NK-92 treated with Interleukin-12 subunit alpha and Interleukin-12 subunit beta, amount 100 ng/mL, for 24 hours (cell line): ENCODE results near the gene CENPO.
"Not testable (repeated sequence)": the region's sequence is repeated elsewhere in the genome, so short reads cannot be mapped to it uniquely, and the experiment has no call there.

Source experiments
- DNase-seq: peaks from one replicate; lab custom pipeline; 2025; lab: John Stamatoyannopoulos, UW

Gene CENPO

DNA sequence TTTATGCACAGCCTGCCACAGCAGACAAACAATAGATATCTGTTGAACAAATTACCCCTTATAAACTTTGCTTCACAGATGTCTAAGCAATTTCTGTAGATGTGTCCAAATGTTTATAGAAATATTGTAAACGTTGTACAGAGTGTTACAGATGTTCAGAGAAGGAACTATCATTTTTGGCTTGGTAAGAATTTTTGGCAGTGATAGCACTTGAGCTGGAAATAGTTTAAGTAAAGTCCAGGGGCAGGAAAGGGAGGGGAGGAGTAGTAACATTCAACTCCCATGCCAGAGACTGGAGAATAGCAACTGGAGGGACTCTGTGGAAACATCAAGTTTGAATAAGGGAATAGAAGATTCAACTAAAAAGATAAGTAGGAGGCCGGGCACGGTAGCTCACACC lies 4.4 kb upstream of the CENPO start:
- DNase-seq: no peak

DNA sequence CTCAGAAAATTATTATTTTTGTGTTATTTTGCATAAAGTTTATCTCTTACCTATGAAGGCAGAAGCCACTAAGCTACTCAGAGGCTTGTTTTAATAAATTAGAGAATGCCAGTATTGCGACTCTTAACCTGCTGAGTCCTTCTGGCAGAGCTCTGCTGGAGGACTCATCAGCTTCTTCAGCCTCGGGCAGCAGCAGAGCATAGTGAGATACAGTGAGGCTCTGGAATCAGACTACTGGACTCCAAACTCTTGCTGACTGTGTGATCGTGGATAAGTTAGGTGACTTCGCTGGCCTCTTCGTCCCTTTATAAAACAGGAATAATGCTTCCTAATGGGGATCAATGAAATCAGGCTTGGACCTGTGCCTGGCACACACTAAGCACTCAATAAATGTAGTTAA lies 1.8 kb upstream of the CENPO start:
- DNase-seq: no peak

GRCh38 chr2:24792542-24792873 lies 717 bp upstream of the CENPO start:
- DNase-seq: no peak

DNA sequence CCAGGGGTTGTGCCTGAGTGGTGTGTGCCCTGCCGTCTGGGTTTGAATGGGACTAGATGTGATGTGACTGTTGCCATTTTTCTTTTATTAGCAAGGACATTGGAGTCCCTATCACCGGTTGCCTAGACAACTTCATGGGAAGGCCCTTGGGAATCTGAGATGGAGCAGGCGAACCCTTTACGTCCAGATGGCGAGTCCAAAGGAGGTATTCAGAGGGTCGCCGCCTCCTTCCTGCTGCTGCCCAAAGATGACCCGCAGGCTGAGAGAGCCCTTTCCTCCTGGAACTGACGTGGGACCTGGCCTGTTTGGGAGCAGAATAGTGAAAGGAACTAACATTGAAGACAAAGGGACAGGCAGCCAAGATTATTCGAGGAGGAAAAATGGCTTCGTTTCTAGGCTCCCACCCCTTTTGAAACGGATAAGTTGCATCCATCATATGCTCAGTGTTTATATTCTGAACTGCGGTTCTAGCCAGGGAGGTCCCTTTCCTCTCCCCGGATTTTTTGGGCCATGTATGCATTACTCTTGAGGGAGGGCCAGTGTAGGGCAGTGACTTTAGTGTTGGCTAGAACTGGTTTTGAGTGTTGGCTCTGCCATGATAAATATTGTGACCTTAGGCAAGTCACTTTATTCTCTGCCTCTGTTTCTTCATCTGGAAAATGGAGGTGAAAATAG lies 673 bp downstream of the CENPO start:
- DNase-seq: no peak

DNA sequence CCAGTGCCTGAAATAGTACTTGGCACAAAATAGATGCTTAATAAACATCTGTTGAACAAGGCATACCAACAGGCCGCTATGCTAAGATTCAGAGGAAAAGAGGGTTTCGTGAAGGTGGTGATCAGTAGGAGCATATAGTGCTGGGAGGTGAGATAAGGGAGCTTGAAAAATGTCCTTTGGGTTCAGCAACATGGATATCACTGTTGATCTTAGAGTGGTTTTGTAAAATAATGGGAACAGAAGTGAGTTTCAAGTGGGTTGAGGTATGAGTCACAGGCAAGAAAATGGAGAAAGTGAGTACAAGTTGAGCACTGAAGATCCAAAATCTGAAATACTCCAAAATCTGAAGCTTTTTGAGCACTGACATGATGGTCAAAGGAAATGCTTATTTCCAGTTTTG lies 4.4 kb downstream of the CENPO start:
- DNase-seq: no peak

- DNase-seq: not testable (repeated sequence)
Observed at GRCh38 chr2:24800487-24800886, 7.3 kb downstream of the CENPO start.

GRCh38 chr2:24805811-24806660 lies 12.8 kb downstream of the CENPO start:
- DNase-seq: not testable (repeated sequence)

GRCh38 chr2:24806661-24807036 lies 13.4 kb downstream of the CENPO start:
- no peak for DNase-seq

DNA sequence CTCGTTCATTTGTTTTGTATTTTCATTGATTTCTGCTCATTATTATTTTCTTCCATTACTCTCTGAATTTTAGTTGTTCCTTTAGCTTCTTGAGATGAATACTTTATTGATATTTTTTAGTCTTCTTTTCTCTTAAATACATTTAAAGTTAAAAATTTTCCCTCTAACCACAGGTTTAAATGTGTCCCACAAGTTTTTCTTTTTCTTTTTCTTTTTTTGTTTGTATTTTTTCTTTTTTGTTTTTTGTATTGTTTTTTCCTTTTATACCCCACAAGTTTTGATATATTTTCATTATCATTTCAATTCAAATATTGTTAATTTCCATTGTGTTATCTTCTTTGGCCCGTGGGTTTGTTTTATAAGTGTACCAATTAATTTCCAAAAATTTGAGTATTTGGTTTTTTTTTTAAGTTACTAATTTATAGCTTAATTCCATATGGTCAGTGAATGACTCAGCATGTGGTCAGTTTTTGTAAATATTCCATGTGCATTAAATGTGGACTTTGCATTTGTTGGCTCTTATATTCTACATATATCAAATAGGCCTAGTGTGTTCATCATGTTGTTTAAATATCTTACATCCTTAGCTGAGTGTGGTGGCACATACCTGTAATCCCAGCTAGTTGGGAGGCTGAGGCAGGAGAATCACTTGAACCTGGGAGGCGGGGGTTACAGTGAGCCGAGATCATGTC lies 16.2 kb downstream of the CENPO start:
- DNase-seq: no peak

- DNase-seq: no peak
Observed at GRCh38 chr2:24813691-24814137, 20.5 kb downstream of the CENPO start.

- DNase-seq: no peak
Observed at GRCh38 chr2:24814516-24814915, 21.3 kb downstream of the CENPO start.

DNA sequence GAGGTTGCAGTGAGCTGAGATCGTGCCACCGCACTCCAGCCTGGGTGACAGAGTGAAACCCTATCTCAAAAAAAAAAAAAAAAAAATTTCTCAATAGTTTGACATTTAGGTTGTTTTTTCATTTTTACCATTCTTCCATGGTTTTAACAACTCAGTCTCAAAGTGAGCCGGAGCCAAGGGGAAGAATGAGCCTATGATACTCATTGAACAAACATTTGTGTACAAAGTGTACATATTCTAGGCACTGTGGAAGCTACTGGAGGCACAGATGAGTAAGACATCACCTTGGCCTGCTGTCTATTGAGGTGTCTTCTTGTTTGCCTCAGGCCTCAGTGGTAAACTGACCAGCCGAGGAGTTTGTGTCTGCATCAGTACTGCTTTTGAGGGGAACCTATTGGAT lies 21.9 kb downstream of the CENPO start:
- no peak for DNase-seq

DNA sequence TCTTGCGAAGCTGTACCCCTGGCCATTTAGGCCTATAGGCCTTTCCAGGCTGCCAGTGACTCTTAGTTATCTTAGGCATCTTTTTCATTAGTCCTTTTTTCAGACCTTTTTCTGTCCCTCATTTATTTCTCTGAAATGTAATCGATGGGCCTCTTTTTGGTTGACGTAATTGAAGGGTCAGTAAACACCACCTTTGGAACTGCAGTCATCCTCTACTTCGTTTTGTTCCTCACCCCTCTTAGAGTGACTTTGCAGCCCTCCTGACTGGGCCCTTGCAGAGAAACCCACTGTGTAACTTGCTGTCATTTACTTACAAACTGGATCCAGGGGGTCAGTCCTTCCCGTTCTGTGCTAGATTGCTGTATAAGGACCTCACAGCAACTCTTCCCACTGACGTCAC lies 23.2 kb downstream of the CENPO start:
- DNase-seq: no peak

DNA sequence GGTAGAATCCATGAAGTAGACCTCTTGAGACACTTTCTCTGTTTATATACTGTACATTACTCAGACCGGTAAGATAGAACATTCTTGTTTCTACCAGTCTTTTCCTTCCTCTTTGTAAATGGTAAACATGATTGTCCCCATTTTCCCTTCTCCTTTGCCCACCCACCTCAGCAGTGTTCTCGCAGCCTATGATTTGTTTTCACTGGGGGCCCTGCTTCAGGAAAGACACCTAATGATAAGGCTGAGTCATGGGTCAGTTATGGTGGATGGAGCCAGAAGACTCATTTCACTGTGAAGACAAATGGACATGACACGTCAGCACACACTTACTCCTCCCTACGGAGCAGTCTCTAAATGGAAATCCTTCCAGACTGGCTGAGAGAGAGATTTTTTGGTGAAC lies 23.7 kb downstream of the CENPO start:
- no peak for DNase-seq

DNA sequence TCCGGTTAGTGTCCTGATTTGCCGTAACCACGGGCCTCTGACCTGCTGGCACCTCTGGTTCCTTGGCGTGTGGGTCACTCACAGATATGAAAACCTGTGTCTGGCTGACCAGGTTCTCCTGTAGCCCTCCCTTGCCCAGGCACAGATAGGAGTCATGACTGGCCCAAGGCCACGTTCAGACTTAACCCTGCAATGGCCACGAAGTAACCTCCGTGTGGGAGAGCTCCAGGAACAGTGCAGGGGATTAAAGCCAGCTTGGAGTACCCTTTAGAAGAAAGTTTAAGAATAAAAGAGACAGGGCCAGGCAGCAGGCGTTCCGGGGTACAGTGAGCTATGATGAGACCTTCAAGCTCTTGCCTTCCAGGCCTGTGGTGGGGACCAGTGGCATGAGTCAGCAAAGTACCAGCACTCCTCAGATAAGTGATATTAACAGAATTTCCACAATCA lies 25.5 kb downstream of the CENPO start:
- no peak for DNase-seq

DNA sequence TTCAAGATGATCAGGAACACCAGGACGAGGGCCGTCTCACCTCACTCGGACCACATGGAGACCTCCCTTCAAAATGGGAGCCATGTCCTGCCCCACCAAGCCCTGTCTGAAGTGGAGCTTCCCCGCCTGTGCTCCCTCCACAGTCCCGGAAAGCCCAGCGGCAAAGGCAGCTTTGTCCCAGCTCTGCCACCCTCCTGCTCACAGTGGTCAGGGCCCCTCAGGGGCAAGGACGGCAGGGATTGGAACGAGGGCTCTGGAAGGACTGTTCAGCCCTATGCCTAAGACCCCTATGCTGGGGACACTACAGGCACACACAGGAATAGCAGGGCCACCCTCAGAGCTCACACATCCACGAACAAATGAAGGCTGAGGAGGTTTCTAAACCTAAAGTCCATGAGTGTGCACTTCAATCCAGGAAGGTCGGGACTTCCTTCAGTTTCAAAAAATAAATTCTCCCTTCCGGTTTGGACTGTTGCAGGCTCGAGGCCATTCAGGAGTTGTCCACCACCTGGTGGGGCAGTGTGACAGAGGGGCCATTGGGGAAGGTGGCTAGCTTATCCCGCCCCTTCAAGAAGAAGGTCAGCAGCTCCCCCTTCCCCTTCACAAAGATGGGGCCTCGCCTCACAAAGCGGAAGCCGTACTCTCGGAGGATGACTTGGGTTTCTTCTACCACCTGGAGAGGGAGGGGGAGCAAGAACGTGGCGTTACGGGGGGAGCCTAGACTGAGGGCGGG lies 26.4 kb downstream of the CENPO start:
- no peak for DNase-seq

- DNase-seq: no peak
Observed at GRCh38 chr2:24820175-24820513, 26.9 kb downstream of the CENPO start.

GRCh38 chr2:24820598-24821432 lies 27.6 kb downstream of the CENPO start:
- no peak for DNase-seq

DNA sequence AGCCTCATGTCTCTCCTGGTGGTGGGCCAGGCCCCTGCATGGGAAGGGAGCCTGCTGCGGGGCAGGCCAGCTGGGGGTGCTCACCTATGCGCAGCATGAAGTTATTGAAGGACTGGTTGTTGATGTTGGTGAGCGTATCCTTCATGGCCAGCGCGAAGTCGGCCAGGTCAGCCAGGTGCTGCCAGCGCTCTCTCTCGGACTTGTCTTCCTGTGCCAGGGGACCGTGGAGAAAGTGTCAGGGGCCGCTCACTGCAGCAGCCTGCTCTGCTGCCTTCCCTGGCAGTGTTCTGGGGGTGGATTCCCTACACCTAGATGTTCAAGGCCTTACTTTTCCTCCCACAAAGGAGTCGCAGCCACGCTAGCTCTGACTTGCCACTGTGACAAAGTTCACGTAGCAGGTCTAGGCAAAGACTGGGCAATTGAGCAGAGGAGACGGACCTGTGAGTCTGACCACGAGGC lies 28.2 kb downstream of the CENPO start:
- no peak for DNase-seq

- no peak for DNase-seq
Observed at GRCh38 chr2:24822049-24822706, 29.0 kb downstream of the CENPO start.

DNA sequence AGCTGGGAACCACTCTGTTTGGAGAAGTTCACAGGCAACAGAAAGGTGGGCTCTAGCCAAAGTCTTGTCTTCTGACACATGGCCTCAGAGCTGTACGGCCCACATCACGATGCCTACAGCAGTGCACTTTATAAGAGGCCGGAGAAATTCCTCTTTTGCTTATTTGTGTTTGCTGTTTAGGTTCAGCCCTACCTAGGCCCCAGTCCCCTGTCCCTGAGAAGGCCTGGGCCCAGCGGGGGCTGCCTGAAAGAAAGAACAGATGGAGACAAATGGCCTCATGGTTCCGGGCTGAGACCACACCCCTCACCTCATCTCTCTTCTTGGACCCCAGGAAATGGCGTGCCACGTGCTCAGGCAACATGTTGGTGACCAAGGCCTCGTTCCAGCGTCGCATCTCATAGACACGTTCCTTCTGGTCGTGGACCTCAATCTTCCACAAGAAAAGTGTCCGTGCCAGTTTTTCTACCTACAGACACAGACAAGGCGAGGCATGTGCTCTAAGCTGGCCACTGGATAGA lies 30.9 kb downstream of the CENPO start:
- DNase-seq: no peak
